ENCODE results near the gene SENP8.

SENP8 gene

GRCh38 chr15:72154316-72154715 lies 36.1 kb downstream of the SENP8 start:
- TF ChIP-seq POLR2AphosphoS5 (IDR thresholded peaks at IDR 0.05; ENCODE audit: low read depth, low read length): no peak
- no peak for TF ChIP-seq TAF1 (IDR thresholded peaks at IDR 0.05; ENCODE audit: borderline replicate concordance, insufficient read depth, low read length)
- no peak for TF ChIP-seq FOXP2 (optimal IDR thresholded peaks at IDR 0.05; ENCODE audit: borderline replicate concordance, extremely low read depth, extremely low read length, insufficient read depth)
- TF ChIP-seq SIN3A (IDR thresholded peaks at IDR 0.05; ENCODE audit: borderline replicate concordance, insufficient read depth, low read length): no peak
- TF ChIP-seq REST (IDR thresholded peaks at IDR 0.05; ENCODE audit: insufficient read depth in 1 of 2, low read depth in 2 of 2, low read length in 2 of 2): no peak

- TF ChIP-seq SIN3A (IDR thresholded peaks at IDR 0.05; ENCODE audit: borderline replicate concordance, insufficient read depth, low read length) (no peak), REST (IDR thresholded peaks at IDR 0.05; ENCODE audit: insufficient read depth in 1 of 2, low read depth in 2 of 2, low read length in 2 of 2) (no peak), TAF1 (IDR thresholded peaks at IDR 0.05; ENCODE audit: borderline replicate concordance, insufficient read depth, low read length) (no peak), POLR2AphosphoS5 (IDR thresholded peaks at IDR 0.05; ENCODE audit: low read depth, low read length) (no peak), FOXP2 (optimal IDR thresholded peaks at IDR 0.05; ENCODE audit: borderline replicate concordance, extremely low read depth, extremely low read length, insufficient read depth) (no peak)
Observed at GRCh38 chr15:72155003-72155621, 36.9 kb downstream of the SENP8 start.

- TF ChIP-seq REST (IDR thresholded peaks at IDR 0.05; ENCODE audit: insufficient read depth in 1 of 2, low read depth in 2 of 2, low read length in 2 of 2) (no peak), TAF1 (IDR thresholded peaks at IDR 0.05; ENCODE audit: borderline replicate concordance, insufficient read depth, low read length) (no peak), POLR2AphosphoS5 (IDR thresholded peaks at IDR 0.05; ENCODE audit: low read depth, low read length) (no peak), SIN3A (IDR thresholded peaks at IDR 0.05; ENCODE audit: borderline replicate concordance, insufficient read depth, low read length) (no peak), FOXP2 (optimal IDR thresholded peaks at IDR 0.05; ENCODE audit: borderline replicate concordance, extremely low read depth, extremely low read length, insufficient read depth) (no peak)
Observed at GRCh38 chr15:72155635-72156616, 37.7 kb downstream of the SENP8 start.

GRCh38 chr15:72156928-72157327 lies 38.7 kb downstream of the SENP8 start:
- TF ChIP-seq TAF1 (IDR thresholded peaks at IDR 0.05; ENCODE audit: borderline replicate concordance, insufficient read depth, low read length) (no peak), SIN3A (IDR thresholded peaks at IDR 0.05; ENCODE audit: borderline replicate concordance, insufficient read depth, low read length) (no peak), REST (IDR thresholded peaks at IDR 0.05; ENCODE audit: insufficient read depth in 1 of 2, low read depth in 2 of 2, low read length in 2 of 2) (no peak), FOXP2 (optimal IDR thresholded peaks at IDR 0.05; ENCODE audit: borderline replicate concordance, extremely low read depth, extremely low read length, insufficient read depth) (no peak), POLR2AphosphoS5 (IDR thresholded peaks at IDR 0.05; ENCODE audit: low read depth, low read length) (no peak)

Data from PFSK-1 (cell line).